Measurements from ENCODE around the gene E2F4.

The E2F4 gene, protein sequence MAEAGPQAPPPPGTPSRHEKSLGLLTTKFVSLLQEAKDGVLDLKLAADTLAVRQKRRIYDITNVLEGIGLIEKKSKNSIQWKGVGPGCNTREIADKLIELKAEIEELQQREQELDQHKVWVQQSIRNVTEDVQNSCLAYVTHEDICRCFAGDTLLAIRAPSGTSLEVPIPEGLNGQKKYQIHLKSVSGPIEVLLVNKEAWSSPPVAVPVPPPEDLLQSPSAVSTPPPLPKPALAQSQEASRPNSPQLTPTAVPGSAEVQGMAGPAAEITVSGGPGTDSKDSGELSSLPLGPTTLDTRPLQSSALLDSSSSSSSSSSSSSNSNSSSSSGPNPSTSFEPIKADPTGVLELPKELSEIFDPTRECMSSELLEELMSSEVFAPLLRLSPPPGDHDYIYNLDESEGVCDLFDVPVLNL

DNA sequence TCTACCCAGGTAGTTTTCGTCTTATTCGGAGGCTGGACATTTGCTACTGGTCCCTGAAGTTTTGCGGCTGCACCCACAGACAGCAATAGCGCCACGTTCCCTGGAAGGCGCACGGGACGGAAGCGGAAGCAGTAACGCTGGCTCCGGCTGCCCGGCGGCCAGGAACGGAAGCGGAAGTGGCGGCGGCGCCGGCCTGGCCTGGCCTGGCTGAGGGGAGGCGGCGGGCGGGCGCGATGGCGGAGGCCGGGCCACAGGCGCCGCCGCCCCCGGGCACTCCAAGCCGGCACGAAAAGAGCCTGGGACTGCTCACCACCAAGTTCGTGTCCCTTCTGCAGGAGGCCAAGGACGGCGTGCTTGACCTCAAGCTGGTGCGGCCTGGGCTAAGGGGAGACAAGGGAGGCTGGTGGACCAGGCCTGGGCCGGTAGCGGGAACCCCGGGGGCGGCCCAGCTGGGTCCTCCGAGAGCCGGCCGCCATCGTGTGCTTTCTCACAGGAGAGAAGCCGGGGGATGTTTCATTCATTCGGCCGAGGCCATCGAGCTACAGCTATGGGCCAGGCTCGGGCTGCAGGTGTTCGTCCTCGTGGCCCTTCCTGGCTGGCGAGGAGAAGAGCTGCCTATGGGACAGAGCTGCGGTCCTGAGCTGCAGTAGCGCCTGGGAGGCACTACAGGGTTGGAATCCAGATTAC lies at the start of gene E2F4:
Gene E2F4 (plus strand): TSS at position 161 of the 687 bp plus-strand sequence. CDS start 73 bp downstream, at position 234.
- DNase-seq: peak; percentile 93

DNA sequence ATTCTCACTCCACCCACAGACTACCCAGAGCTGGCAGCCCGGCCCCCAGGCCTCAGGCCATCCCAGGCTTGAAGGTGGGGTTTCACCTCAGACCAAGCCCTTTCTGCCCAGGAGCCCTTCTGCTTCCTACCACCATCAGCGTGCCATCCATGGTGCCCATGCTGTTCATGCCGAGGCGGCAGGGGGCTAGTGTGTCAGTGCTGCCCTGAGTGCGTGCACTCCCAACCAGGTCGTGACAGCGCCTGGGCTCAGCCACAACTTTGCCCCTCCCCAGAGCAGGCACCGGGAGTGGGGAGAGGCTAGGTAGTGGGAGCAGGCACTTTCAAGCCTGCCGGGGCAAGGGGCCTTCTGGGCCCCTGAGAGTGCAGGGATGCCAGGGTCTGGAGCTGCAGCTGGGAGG lies 49.6 kb upstream of the E2F4 start:
- DNase-seq: no peak

DNA sequence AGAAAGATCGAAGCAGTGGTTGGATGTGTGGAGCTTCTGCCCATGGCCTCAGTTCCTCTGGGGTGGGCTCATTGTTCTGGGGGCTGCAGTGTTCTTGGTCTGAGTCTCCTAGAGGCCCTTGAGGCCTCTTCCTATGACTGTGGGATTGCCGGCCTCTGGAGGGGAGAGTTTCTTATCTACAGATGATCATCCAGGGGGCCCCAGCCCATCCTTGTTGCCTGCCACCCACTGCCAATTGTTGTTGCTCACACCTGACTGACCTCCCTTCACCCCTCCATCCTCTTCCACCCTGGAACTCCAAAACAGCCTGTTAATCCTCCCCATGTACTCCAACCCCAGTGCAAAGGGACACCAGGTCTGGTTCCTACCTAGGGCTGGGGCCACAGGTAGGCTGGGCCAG lies 47.0 kb upstream of the E2F4 start:
- no peak for DNase-seq

DNA sequence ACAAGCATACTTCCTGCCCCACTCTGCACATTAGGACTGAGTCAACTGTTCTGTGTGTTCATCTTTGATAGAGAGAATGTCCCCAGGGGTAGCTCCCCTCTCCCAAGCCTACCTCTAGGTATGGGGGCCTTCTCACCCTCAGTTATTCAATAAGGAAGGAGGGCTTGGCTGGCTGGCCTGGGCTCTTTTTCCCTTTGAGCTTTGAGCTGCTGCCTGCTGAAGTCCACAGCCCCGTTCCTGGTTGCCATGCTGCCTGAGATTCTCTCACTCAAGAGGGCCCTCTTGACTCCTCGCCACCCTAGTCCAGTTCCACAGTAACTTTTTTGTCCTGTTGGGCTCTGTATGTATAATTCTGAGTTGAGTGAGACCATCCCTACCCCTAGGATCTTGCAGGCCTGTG lies 46.2 kb upstream of the E2F4 start:
- no peak for DNase-seq

DNA sequence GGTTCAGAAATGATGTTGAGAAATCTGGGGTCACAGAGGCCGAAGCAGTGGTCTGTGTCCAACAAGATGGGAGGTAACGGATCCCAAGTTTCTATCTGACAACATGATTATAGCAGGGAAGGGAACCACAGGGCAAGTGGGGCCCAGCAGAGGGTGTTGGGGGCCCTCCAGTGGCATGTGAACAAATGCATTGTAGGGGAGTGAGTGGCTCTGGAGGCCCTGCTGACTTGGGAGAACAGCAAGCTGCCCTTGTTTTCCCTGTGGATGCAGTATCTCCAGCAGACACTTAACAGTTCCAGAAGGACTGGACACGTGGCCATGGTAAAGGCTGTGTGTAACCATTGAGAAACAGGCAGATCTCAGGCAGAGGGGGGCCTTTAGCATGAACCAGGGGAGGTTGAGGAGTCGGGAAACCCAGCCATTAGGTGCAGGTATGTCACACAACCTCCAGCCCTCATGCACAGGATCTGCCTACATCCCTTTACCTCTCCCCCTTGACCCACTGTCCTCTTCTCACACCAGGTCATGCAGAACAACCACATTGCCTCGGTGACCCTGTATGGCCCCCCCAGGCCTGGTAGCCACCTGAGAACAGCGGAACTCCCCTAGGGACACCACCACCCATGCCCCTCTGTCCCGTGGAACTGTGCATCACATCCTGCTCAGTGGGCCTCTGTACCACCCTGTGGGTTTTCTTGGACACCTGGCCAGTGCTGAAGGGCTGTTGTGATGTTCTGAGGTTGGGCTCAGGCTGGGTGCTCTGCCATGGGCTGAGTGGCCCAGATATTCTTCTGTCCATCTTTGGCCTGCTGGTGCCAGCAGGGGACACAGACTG lies 45.2 kb upstream of the E2F4 start:
- no peak for DNase-seq

DNA sequence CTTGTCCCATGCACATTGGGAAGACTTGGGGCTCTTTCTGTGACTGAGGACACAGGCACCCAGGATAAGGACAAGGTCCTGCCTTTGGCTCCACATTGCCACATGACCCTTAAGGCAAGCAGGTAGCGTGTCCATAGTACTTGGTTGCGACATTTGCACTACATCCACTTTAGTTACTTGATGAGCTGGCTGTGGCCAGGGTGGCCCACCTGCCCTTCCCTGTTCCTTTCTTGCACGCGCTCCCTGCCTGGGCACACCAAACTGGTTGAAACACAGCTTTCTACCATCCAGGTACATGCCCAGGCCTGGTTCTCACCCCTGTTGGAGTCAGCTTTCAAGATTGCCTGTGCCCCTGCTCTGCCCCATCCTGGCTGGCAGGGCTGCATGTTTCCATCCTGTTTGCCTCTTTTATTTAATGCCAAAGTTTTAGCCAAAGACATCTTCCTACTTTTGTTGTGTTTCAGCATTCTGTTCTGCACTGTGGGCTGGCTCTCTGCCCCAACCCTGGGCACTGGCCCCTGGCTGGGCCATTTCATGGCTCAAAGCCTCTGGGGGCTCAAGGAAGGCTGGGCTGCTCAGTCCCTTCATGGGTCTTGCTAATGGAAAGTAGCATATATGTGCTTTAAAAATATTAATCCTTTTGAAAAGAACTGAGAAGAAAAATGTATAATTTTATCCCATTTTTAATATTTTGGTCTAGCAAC lies 44.4 kb upstream of the E2F4 start:
- no peak for DNase-seq

DNA sequence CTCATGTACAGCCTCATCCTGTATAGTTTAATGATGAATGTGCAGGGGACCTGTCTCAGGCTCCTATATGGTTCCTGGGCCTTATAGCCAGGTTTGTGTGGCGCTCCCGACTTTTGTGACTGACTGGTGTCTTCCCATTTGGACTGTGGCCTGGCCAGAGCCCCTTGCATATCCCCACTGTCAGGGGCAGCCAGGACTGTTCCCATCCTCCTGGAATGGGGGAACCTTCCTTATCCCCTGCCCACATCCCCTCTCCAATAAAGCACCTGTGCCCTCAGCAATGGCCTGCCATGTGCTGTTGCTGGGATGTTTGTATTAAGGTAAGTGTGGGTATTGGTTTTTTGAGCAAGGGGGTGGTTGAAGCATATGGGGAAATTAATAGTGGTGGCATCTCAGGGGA lies 43.7 kb upstream of the E2F4 start:
- no peak for DNase-seq

DNA sequence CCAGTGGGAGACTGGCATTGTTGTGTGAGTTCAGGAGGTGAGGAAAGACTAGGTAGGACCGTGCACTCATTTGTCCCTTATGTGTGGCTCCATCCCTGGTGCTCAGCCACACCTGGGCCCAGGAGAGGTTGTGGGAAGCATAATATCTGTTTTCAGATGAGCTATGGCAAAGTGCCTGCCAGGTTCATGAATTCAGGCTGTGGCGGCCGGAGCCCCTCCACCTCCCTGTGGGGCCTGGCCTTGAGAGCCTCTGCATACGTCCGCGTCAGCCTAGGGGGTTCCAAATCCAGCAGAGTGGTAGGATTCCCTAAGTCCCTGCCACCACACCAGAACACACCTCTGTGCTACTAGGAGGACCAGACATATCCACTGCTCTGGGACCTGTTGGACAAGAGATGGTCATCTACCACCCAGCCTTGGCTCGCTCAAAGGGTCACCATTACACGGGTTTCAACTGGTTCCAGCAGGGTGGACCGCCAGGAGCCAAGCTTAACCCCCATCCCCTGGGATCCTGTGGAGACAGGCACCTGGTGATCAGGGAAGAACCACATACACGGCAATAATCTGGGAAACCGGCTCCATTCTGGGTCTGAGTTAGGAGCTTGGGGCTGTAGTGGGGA lies 43.2 kb upstream of the E2F4 start:
- no peak for DNase-seq

DNA sequence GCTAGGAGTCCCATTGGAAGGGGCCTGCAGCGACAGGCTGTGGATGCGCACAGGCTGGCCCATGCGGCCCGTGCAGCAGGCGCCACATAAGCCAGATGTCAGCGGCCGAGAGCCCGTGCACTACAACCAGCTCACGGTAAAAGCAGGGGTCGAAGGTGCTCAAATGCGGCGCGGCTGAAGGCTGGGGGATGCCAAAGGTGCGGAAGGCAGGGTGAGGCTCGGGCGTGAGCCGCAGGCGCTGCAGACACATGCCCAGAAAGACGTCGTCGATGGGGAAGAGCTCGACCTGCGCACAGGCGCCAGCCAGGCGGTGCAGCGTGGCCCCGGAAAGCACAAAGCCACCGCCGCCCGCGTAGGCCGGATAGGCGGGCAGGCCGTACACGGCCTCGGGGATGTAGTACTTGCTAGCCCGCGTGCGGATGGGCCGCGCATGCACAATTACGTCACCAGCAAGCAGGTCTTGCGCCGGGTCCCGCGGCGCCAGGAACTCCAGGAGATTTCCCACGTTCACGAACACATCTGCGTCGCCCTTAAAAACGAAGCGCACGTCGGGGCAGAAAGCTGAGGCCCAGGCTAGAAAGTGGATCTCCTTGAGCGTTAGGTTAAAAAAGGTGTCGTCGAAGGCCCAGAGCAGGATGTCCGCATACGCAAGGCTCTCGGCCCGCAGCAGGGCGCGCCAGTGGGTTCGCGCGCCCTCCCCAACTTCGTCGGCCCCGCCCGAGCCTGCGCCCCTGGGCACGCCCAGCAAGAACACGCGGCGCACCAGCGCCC lies 42.5 kb upstream of the E2F4 start:
- no peak for DNase-seq

DNA sequence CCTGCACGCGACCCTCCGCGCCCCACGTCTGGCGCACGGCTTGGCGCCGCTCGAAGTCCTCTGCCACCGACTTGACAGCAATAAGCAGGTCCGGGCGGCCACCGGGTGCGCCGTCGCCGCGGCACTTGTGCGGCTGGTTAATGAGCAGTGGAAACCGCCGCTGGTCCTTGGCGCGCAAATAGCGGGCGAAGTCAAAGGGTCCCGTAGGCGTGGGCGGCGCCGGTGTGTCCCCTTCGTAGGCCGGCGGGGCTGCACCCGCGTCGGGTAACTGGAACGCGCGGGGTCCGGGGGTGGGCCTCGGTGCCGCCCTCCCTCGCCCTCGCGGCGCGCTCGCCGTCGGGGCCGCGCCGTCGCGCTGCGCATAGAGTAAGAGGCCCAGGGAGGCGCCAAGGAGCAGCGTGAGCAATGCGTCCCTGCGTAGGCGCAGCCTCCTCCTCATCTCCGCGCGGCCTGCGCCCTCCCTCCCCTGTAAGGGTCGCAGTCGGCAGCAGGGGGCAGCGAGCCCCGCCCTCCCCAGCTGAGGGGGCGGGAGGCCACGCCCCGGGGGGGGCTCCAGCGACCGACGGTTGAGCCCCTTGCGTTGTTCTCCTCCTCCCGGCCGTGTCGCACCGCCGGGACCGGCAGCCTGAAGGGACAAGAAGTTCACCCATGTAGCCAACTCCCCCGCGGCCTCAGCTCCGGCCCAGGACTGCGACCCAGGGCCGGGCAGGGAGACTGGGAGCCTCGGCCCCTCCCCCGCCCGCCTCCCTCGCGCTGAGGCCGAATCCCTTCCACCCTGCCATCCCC lies 41.7 kb upstream of the E2F4 start:
- peak; percentile 57 for DNase-seq

DNA sequence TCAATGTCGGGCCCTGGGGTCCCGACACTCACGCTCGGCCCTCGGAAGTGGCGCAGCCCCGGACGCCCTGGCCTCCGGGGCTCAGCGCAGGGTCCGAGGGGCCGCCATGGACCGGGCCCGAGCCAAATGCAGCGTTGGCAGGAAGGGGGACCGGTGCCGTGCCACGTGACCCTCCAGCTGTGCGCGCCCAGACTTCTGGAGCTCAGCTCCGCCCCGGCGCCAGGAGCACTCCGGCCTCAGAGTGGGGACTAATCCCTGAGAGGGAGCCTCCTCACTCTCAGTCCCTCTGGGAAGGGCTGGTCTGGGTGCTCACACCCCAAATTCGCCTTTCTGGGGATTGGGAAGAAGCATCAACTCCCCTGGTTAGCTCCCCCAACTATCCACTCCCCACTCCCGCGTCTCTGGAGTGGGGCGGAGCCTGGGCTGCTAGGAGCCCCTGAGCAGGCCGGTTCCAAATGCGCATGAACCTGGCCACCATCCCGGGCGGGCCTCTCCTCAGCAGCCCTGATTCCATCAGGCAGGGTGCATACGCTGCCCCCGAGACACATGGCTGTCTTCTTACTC lies 41.0 kb upstream of the E2F4 start, which contains the start of gene B3GNT9:
Gene B3GNT9 (minus strand): TSS at position 166 of the 564 bp plus-strand sequence. CDS start 513 bp downstream, outside the sequence.
- peak; percentile 60 for DNase-seq

DNA sequence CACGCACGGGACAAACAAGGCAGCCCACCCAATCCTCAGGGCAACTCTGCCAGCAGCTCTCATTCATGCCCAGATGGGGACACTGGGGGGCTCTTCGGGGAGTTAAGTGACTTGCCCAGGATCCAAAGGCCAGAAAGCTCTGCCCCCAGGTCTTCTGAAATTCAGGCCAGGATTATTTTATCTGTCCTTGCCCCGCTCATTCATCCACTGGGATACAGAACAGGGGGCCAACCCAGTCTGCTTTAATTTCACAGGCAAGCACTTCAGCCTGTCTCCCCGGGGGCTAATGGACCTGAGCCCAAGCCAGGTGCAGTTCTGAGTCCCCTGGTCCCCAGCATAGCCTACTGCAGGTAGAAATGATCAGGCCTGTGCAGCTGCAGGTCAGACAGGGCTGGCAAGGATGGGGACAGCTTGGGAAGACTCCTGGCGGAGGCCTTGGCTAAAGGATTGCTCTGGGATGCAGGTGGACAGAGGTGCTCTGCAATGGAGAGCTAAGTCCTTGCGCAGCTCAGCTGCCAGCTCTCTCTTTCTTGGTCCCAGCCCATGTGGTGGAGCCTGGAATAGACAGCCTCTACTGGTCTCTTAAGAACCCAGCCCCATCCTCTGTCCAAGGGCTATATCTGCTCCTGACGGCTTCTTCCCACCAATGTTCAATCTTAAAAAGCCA lies 40.4 kb upstream of the E2F4 start:
- peak; percentile 25 for DNase-seq

DNA sequence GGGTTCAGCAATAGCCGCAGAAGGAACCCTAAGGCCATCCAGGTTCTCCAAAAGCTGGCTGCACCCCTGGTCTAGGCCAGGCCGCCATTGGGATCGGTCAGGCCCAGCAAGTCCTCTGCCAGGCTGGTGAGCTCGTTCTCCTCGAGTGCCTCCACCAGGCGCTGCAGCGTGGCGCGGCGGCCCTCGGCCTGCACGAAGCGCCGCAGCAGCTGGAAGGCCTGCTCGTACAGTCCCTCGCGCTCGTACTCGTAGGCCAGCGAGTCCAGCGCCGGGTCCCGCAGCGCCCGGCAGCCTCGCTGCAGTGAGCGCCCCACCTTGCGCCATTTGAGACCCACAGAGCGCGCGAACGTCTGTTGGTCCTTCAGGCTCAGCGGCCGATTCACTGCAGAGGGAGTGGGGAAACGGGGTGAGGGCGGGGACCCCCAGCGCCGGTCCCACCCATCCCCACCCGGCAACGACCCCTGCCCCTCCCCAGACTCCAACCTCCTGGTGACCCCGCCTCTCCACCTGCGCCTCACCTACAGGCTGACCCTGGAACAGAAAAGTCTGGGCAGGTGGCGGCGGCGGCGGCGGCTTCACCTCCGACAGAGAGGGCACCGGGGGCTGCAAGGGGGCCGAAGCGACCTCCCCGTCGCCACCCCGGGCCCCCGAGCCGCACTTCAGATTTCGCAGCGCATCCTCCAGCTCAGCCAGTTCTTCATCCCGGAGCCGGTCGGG lies 37.2 kb upstream of the E2F4 start:
- DNase-seq: no peak

DNA sequence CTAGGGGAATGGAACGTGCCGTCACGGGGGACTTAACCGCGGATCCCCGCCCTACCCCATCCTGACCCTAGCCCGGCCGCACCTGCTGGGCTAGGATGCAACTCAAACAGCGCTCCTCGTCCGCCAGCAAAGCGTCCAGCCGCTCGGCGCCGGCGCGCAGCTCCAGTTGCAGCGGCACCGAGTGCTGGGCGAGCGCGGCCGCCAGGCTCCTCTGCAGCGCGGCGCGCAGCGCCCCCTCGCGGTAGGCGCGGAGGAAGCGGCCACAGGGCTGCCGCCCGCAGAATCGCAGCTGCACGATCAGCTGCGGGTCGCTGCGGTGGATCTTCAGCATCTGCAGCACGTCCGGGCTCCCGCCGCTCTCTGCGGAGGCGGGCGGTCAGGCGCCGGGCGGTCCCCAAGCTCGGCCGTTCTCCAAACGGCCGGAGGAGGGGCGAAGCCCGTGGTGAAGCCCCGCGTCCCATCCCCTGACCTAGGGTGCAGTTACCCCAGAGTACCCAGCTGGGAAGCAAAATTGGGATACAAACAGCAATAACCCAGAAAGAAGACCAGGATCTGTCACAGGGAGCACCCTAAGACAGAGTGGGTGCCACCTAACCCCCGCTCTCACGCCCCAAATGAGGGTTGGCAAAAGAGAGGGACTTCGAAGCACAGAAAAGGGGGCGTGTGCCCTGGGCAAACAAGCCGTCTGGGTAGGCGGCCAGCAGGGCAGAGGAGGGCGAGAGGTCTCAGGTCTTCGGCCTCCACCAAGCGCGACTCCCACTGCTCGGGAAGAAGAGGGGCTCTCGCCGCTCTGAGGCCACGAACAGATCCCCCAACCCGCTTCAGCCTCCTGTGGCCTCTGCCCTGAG lies 36.4 kb upstream of the E2F4 start:
- peak; percentile 60 for DNase-seq

DNA sequence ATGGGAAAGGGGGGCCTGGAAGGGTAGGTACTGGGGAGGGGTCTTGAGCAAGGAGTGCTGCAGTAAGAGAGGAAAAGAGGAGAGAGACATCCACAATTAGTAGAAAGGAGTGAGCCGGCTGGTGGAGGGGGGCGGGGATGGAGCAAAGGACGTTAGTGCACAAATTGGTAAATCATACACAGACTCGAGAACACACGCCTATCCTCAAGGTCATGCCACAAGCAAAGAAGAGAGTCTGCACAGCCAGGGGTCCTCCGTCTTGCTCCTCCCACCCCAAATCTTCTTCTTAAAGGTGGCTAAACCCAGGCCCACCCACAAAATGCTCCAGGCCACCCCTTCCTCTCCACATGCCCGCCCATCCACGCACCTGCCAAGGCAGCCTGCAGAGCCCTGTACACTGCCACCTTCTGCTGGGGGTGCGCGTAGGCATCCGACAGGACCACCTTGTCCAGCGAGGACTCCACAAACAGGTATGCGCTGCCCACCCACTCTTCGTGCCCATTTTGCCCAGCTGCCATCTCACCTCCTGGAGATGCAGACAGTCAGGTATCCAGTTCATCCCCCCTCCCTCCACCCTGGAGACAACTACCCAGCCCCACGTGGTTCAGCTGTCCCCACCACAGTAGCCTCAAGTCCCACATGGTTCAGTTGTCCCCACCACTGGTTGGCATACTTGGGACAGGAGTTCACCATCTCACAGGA lies 35.7 kb upstream of the E2F4 start:
- no peak for DNase-seq

DNA sequence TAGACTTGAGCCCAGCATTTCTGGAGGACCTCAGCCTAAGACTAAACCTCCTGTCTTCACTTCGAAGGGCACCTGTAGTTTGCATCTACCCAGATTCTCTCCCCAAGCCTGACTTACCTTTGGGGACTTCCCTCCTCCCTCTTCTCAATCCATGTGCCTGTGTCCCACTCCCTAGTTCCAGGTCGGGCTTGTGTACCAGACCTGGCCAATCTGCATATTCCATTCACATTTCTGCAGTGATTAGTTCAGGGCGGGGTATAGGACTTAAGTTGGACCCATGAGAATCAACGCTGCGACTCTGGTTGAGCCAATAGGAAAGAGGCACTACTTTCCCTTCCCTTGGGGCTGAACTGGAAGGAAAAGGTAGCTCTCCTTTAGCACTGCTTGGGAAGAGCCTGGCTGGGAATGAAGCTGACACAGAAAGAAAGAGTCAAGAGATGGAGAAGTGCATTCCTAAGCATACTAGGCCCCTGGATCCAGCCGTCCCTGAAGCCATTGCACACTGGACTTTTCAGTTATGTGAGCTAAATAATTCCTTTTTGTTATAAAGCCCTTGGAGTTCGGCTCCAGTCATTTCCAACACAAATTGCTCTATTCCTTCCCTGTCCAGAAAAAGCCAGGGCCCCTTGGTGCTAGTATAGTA lies 34.7 kb upstream of the E2F4 start:
- DNase-seq: no peak
